Measurements from ENCODE around the gene MRPS26.
"Not testable (repeated sequence)": the region's sequence is repeated elsewhere in the genome, so short reads cannot be mapped to it uniquely, and the experiment has no call there.

Gene MRPS26

GRCh38 chr20:3042625-3043024 lies 3.2 kb upstream of the MRPS26 start:
- no peak for DNase-seq

- no peak for DNase-seq
Observed at GRCh38 chr20:3043322-3043721, 2.5 kb upstream of the MRPS26 start, which contains the start of gene GNRH2. GNRH2 (plus strand) TSS chr20:3043622; CDS start chr20:3044415, 793 bp downstream.

DNA sequence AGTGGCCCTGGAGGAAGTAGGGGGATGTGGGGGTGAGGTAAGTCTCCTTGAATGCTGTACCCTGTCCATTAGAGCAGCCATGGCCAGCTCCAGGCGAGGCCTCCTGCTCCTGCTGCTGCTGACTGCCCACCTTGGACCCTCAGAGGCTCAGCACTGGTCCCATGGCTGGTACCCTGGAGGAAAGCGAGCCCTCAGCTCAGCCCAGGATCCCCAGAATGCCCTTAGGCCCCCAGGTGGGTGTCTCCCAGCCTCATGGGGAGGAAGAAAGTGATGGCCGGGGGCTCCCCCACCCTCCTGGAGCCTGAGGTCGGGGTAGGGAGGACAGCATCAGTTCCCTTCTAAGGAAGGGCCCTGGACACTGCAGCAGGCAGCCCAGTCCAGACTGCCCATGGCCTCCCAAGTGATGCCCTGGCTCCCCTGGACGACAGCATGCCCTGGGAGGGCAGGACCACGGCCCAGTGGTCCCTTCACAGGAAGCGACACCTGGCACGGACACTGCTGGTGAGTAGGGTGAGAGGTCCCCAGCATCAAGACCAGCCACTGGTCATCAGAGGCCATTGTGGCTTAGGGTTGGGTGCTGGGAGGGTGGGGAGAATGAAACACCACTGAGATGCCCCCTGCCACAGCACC lies 1.4 kb upstream of the MRPS26 start:
- no peak for DNase-seq

DNA sequence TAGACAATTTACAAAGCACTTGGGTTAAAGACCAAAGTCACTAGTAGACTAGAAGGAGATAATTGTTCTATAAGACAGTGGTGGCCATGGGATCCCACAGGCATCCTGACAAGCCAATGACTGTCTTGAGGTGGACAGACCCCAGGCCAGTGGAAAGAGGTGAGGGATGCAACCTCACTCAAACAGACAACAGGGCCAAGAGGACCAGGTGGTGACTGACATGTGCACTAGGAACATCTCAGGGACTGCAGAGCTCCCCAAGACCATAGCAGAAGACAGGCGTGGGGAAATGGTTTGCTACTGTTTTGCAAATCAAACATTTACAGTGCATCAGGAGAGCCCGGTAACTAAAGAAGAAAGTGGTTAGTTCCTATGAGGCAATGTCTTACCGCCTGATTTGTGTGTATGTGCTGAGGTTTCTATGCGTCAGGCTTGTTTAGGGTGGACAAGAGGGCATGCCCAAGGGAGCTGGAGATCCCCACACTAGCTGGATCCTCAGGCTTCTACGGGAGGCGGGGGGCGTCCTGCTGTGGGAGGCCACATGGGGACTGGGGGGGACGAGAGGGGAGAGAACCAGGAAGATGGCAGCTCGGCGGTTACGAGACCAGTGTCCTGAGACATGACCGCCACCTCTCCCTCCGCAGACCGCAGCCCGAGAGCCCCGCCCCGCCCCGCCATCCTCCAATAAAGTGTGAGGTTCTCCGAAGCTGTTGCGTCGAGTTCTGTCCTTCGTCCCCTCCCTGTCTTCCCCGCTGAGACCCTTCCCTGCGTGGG lies 623 bp upstream of the MRPS26 start:
- peak; percentile 63 to 86 (median 76) for DNase-seq

DNA sequence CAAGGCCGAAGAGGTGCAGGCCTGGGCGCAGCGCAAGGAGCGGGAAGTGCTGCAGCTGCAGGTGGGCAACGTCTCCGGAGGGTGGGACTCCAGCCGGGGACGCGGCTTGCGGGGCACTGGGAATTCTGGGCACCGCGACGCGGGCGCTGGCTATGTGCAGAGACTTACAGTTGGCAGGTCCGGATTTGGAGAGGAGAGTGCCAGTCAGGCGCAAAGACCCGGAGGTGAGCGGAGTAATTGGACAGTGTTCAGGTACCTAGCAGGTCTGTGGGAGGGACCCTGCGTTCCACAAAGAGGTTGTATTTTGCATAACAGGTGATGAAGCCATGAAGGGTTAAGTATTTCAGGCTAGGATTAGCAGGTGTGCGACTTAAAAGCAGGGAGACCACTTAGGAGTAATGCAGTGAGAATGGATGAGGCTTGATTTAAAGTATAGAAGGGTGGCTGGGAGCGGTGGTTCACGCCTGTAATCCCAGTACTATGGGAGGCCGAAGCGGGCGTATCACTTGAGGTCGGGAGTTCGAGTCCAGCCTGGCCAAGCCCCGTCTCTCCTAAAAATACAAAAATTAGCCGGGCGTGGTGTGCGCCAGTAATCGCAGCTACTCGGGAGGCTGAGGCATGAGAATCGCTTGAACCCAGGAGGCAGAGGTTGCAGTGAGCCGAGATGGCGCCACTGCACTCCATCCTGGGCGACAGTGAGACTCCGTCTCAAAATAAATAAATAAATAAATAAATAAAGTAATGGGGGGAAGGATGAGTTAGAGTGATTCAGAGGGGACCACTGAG lies 1.0 kb downstream of the MRPS26 start:
- no peak for DNase-seq

GRCh38 chr20:3047486-3048419 lies 1.9 kb downstream of the MRPS26 start:
- DNase-seq: peak in 3 of 4 experiments; percentile 12 to 28 (median 28)

GRCh38 chr20:3051385-3052019 lies 5.7 kb downstream of the MRPS26 start:
- no peak for DNase-seq

DNA sequence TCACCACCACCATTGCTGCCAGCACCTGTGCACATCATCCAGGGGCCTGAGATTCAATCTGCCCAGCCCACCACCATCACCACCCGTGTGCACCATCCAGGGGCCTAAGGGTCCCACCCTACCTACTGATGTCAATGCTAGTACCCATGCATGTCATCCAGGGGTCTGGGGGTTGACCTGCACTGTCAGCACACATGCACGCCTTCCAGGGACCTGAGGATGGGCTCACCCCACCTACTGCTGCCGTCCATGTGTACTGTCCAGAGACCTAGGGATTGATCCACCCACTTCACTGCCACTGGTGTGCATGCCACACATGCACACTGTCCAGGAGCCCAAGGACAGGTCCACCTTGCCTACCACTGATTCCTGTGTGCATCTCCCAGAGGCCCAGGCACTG lies 13.6 kb downstream of the MRPS26 start:
- DNase-seq: no peak

DNA sequence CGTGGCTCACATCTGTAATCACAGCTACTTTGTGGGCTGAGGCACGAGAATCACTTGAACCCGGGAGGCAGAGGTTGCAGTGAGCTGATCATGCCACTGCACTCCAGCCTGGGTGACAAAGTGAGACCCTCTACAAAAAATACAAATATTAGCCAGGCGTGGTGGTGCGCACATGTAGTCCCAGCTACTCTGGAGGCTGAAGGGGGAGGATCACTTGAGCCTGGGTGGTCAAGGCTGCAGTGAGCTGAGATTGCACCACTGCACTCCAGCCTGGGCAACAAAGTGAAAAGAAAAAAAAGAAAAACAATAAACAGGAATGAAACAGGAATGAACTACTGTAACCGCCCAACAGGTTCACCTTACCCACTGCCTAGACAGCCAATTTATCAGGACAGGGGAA lies 18.3 kb downstream of the MRPS26 start:
- not testable (repeated sequence) for DNase-seq

DNA sequence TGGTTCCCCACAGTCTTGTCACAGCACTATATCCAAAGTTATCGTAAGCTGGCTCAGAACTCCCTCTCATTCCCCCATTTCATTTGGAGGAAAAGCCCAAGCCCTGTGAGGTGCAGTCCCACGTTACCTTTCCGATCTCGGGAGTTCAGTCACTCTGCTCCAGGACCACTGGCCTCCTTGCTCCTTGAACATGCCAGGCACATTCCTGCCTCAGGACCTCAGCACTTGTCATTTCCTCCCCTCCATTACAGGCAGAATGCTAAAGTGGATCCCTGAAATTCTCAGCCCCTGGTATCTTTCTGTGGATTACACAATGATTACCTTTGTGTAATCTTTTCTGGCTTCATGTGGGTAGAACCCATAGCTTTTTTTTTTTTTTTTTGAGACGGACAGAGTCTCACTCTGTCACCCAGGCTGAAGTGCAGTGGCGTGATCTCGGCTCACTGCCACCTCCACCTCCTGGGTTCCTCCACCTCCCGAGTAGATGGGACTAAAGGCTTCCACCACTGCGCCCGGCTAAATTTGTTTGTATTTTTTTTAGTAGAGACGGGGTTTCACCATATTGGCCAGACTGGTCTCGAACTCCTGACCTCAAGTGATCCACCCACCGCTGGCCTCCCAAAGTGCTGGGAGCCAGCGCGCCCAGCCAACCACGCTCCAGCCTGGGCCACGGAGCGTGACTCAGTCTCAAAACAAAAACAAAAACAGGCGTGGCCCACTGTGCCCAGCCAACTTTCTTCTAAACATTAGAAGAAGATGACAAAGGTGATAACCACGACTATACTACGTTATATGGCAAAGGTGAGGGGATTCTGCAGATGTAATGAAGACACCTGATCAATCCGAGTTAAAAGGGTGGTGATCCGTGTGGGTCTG lies 21.5 kb downstream of the MRPS26 start:
- no peak for DNase-seq

DNA sequence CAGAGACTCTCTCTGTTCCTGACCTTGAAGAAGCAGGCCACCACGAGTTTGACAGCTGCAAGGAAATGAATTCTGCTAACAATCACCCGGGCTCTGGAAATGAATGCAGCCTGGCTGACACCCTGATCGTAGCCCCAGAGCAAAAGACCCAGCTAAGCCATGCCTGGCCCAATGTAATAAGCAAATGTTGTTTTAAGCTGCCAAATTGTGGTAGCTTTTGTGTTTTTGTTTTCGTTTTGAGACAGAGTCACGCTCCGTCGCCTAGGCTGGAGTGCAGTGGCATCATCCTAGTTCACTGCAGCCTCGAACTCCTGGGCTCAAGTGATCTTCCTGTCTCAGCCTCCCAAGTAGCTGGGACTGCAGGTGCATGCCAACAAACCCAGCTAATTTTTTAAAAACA lies 22.2 kb downstream of the MRPS26 start:
- no peak for DNase-seq

DNA sequence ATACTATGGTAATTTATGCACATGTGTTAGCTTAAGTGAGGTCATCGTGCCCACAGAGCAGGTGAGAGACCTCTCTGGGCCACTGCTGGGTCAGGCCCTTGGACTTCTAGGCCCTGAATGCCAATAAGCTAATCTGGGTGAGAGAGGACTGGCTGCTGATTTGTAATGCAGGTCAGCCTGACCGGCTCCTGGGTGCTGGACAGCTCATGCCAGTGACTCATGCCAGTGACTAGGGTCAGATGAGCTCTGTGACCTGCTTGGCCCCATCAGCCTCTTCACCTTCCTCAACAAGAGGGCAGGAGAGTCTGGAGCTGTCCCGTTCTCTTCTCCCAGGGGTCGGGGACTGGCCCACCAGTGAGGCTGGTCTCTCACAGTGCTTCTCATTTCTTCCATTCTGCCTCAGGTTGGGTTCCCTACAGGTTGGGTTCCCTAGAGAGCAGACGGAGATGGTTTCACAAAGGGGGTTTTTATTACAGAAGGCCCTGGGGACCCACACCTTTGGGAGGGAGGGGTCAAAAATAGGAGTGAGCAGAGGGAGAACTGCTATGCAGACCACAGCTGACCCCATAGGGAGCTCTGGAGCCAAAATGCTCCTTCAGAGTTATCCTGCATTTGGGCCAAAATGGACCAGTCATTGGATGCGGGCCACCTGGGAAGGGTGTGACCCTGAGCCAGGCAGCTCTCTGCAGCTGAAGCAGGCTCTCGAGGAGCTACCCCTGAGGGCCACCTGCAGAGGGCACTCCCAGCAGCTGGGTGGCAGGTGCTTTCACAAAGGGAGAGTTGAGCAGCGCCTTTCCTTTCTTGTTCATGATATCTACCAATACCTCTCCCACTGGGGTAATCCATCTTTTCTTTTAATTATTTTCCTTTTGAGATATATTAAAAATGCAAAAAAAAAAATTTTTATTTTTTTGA lies 23.4 kb downstream of the MRPS26 start:
- DNase-seq: peak; percentile 34 to 66 (median 56)

DNA sequence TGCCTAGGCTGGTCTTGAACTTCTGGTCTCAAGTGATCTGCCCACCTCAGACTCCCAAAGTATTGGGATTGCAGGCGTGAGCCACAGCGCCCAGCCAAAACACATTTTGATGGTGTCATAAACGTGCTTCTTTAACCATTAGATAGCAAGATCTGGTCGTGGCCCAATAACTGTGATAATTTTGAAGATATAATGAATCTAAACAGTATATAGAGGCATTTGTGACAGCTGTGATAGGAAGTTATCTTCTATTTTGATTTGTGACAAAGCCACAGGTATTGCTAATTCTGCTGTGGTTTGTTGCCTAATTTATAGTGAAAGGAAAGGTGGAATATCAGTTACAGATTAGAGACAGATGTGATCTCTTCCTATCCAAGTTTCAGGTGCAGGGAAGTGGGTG lies 24.9 kb downstream of the MRPS26 start:
- no peak for DNase-seq

GRCh38 chr20:3071266-3071609 lies 25.4 kb downstream of the MRPS26 start:
- no peak for DNase-seq

- peak in 3 of 4 experiments; percentile 26 to 70 (median 50) for DNase-seq
Observed at GRCh38 chr20:3071610-3072529, 26.0 kb downstream of the MRPS26 start, which contains the start of gene OXT. OXT (plus strand) TSS chr20:3071620; CDS start chr20:3071656, 36 bp downstream.

DNA sequence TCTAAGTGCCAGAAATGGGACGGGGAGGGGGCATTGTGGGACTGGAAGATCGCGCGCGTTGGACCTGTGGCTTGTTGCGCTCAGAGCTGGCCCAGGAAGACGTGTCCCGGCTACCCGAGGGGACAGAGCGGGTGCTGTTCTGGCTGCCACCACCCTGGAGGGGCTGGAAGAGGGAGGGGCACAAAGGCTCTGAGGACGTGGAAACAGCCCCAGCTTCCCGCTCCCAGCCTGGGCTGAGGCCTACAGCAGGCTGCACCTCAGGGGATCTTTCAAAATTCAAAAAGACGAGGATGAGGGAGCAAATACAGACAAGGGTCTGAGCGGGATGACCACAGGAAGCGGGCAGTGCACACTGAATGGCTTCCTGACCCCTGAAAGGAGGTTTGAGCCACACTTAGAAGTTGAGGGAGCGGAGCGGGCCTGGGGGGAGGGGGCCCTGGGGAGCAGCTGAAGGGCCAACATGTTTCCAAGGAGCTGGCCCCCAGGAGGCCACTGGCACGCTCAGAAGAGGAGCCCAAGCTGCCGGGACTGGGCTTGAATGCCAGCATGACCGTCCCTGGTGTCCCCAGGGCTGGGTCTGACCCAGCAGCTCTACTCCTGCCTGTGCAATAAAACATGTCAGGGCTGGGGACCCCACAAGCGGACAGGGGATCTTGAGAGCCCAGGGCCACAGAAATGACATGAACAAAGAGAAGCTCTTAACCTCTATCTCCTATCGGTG lies 26.8 kb downstream of the MRPS26 start:
- no peak for DNase-seq

- DNase-seq: not testable (repeated sequence)
Observed at GRCh38 chr20:3073251-3073643, 27.4 kb downstream of the MRPS26 start.

- peak; percentile 38 to 67 (median 58) for DNase-seq
Observed at GRCh38 chr20:3074812-3075211, 29.0 kb downstream of the MRPS26 start.
